ENCODE measurements around the gene DAB2. TPM values are rescaled to one million over a fixed set of nuclear protein-coding genes. Genes with fewer than 3 reads are reported as not detected.

The DAB2 gene
- 21.1 and 26.3 TPM in 2 replicates for total RNA-seq

GRCh38 chr5:39424736-39425637 is at the start of gene DAB2:
TSS of gene DAB2 (minus strand) at chr5:39424980. CDS start at chr5:39394320, 30,660 bp downstream.

DNA sequence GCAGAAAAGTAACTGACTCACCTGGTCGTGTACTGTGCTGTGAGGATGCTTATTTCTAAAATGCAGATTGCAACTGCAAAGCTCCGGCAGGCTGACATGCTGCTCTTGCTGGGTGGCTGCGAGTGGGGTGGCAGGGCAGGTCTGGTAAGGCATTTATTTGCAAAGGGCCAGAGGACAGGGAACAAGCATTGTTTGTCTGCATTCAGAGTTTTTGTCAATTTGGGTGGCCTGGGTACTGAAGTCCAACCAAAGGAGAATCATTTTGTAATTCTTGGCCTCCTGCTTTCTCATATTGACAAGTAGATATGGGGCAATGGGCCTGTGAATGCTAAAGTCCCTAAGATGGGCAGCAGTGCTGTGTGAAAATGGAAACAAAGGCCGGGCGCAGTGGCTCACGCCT is 60.4 kb downstream of the DAB2 start, which contains the start of gene C9:
Gene C9, minus strand, starts transcription at position 129 of the 400 bp plus-strand sequence. Its CDS starts 31 bp downstream, at position 98.

Other genes starting within 250 kb of the DAB2 start
- gene FYB1, start 205.4 kb downstream of the DAB2 start, total RNA-seq: not detected in 2 replicates
- gene C9, start 60.5 kb downstream of the DAB2 start, total RNA-seq: not detected in 2 replicates

Data from placental epithelial cell (primary cell).